HepG2 (cell line): Measurements from ENCODE around the gene HOXD9. TPM values are rescaled to one million over a fixed set of nuclear protein-coding genes. Genes with fewer than 3 reads are reported as not detected.
A peak's percentile ranks its signal among the peaks of the same experiment; 100 is the strongest.

Experiments used
- CBX2 ChIP-seq, 2 experiments: fragments of 200-600 bp in 1 of 2; sonication (generic); formaldehyde crosslinking in 1 of 2; IDR thresholded peaks; 2 replicates each; pipeline versions ENCODE4 v1.7.0 to v1.8.1; 2018 to 2022; ENCODE audit warnings: low read depth in 2 of 2, low read length in 1 of 2, mild to moderate bottlenecking in 1 of 2, missing genetic modification reagents in 1 of 2
- EED ChIP-seq: sonication (generic); formaldehyde crosslinking; IDR thresholded peaks from 2 replicates; pipeline ENCODE4 v1.5.0; 2020; ENCODE audit warnings: mild to moderate bottlenecking, missing genetic modification reagents
- FOXP1 ChIP-seq, 2 experiments: fragments of 450-650 bp in 1 of 2; IDR thresholded peaks; 2 replicates each; pipeline ENCODE4 v1.6.1; 2017 to 2018; ENCODE audit warnings: antibody characterized with exemption in 1 of 2
- GPN1 ChIP-seq: sonication (generic); formaldehyde crosslinking; IDR thresholded peaks from 2 replicates; pipeline ENCODE4 v1.5.1; 2020; ENCODE audit warnings: missing genetic modification reagents, borderline replicate concordance
- HNF4A ChIP-seq: sonication (generic); formaldehyde crosslinking; IDR thresholded peaks from 2 replicates; pipeline ENCODE4 v1.4.0; 2020; ENCODE audit warnings: missing genetic modification reagents
- KLF11 ChIP-seq: IDR thresholded peaks from 2 replicates; pipeline ENCODE4 v1.6.1; 2016; ENCODE audit warnings: missing compliant biosample characterization
- NR2F2 ChIP-seq: IDR thresholded peaks from 2 replicates; pipeline ENCODE4 v1.6.1; 2012; ENCODE audit warnings: low read depth, inconsistent platforms, borderline replicate concordance
- RAD51 ChIP-seq: fragments of 450-650 bp; IDR thresholded peaks from 2 replicates; pipeline ENCODE4 v1.6.1; 2016; ENCODE audit warnings: borderline replicate concordance
- REPIN1 ChIP-seq: sonication (generic); formaldehyde crosslinking; IDR thresholded peaks from 2 replicates; pipeline ENCODE4 v1.8.0; 2022; ENCODE audit warnings: missing genetic modification reagents, low read depth, mild to moderate bottlenecking, borderline replicate concordance
- SALL1 ChIP-seq: sonication (generic); formaldehyde crosslinking; IDR thresholded peaks from 2 replicates; pipeline ENCODE4 v1.8.0; 2022; ENCODE audit warnings: mild to moderate bottlenecking, missing genetic modification reagents
- ZNF17 ChIP-seq: sonication (generic); formaldehyde crosslinking; IDR thresholded peaks from 2 replicates; pipeline ENCODE4 v1.5.0; 2020; ENCODE audit warnings: mild to moderate bottlenecking, missing genetic modification reagents
- ZNF333 ChIP-seq: sonication (generic); formaldehyde crosslinking; IDR thresholded peaks from 2 replicates; pipeline ENCODE4 v1.4.0; 2020; ENCODE audit warnings: mild to moderate bottlenecking, missing genetic modification reagents, borderline replicate concordance
- ZNF772 ChIP-seq: sonication (generic); formaldehyde crosslinking; IDR thresholded peaks from 2 replicates; pipeline ENCODE4 v1.5.0; 2020; ENCODE audit warnings: mild to moderate bottlenecking, missing genetic modification reagents
- polyA plus RNA-seq, 8 experiments: library from polyadenylated mRNA; depleted of rRNA in 3 of 8; stranded (reverse) in 7 of 8; unstranded in 1 of 8; fragments of >200 nt; fragmentation: Illumina TruSeq in 4 of 8; extraction: Trizol in 4 of 8; gene quantifications; 2 replicates each; pipeline versions ENCODE4 v1.2.1 to v1.2.3, GENCODE V29; 2011 to 2016; ENCODE audit warnings: low read depth in 4 of 8, missing spikeins in 1 of 8, mixed read lengths in 1 of 8; ENCODE audit not compliant: insufficient read depth in 1 of 8
- total RNA-seq, 5 experiments: library from RNA; depleted of rRNA; stranded (reverse); fragments of >200 nt; fragmentation: Illumina TruSeq; extraction: Trizol; gene quantifications; 2 replicates each; pipeline ENCODE4 v1.2.3, GENCODE V29; 2016; ENCODE audit warnings: low read depth in 1 of 5
- TF ChIP-seq, protein P1 (sequence below): fragments of 450-650 bp; IDR thresholded peaks from 2 replicates; pipeline ENCODE4 v1.6.1; 2017; ENCODE audit warnings: mild to moderate bottlenecking
- TF ChIP-seq, protein P2 (sequence below): sonication (generic); formaldehyde crosslinking; IDR thresholded peaks from 2 replicates; pipeline ENCODE4 v1.5.0; 2020; ENCODE audit warnings: mild to moderate bottlenecking, missing genetic modification reagents, moderate library complexity
- TF ChIP-seq, protein P3 (sequence below): sonication (generic); formaldehyde crosslinking; IDR thresholded peaks from 2 replicates; pipeline ENCODE4 v1.5.0; 2020; ENCODE audit warnings: missing genetic modification reagents, mild to moderate bottlenecking, borderline replicate concordance
- TF ChIP-seq, protein P4 (sequence below): sonication (generic); formaldehyde crosslinking; IDR thresholded peaks from 2 replicates; pipeline ENCODE4; 2020; ENCODE audit warnings: missing genetic modification reagents, mild to moderate bottlenecking, borderline replicate concordance
- TF ChIP-seq, protein P5 (sequence below): sonication (generic); formaldehyde crosslinking; IDR thresholded peaks from 2 replicates; pipeline ENCODE4 v1.4.0; 2020; ENCODE audit warnings: missing genetic modification reagents, mild to moderate bottlenecking, borderline replicate concordance

The HOXD9 gene
- total and polyA plus RNA-seq, 2 of the 13 experiments (the other 11 are each of a cell fraction or from before 2014, with no cell fraction given), result not detected

DNA sequence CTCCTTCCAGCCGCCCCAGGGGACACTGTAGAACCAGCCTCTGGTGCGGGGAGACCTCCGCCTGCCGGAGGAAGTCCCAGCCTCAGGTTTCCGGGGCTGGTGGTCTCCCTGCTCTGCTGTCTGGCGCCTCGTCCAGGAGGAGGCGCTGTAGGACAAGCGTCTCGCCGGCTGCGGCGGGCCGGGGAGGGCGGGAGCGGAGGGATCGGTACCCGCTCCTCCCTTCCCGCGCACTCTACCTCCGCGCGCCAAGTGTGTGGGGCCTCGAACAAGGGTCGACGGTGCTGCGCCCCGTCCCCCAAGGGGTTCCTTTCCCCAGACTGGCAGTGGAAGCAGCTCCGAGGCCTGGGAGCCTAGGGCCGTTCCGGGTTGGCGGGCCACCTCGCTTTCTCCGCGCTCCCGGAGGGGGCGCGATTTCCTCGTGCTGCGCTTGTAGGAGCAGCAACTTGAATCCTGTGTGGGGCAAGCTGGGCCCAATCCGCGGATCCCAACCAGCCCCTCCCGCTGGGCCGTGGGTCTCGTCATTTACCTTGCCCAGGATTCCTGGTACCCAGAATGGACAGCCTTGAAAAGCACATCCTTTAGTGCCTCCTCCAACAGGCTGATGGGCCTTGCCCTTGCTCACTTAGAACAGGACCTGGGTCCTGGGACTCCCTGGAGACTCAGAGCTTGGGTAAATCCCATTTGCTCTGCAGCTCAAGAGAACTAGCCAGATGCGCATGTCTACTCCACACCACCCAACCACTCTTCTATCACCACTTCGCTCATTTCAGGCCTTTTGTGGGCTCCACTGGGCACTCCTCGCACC, 18.2 kb downstream of the HOXD9 start (continued):
- TF ChIP-seq, protein P1, sequence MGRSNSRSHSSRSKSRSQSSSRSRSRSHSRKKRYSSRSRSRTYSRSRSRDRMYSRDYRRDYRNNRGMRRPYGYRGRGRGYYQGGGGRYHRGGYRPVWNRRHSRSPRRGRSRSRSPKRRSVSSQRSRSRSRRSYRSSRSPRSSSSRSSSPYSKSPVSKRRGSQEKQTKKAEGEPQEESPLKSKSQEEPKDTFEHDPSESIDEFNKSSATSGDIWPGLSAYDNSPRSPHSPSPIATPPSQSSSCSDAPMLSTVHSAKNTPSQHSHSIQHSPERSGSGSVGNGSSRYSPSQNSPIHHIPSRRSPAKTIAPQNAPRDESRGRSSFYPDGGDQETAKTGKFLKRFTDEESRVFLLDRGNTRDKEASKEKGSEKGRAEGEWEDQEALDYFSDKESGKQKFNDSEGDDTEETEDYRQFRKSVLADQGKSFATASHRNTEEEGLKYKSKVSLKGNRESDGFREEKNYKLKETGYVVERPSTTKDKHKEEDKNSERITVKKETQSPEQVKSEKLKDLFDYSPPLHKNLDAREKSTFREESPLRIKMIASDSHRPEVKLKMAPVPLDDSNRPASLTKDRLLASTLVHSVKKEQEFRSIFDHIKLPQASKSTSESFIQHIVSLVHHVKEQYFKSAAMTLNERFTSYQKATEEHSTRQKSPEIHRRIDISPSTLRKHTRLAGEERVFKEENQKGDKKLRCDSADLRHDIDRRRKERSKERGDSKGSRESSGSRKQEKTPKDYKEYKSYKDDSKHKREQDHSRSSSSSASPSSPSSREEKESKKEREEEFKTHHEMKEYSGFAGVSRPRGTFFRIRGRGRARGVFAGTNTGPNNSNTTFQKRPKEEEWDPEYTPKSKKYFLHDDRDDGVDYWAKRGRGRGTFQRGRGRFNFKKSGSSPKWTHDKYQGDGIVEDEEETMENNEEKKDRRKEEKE, result no peak
- no peak for TF ChIP-seq ZNF17
- no peak for TF ChIP-seq CBX2 (IDR thresholded peaks at IDR 0.05; ENCODE audit: low read depth, low read length)
- TF ChIP-seq CBX2 (CRISPR knock-in tag; IDR thresholded peaks at IDR 0.05; ENCODE audit: low read depth), result peak; percentile 80; the same call in 1 of the 2 replicates
- TF ChIP-seq, protein P2, sequence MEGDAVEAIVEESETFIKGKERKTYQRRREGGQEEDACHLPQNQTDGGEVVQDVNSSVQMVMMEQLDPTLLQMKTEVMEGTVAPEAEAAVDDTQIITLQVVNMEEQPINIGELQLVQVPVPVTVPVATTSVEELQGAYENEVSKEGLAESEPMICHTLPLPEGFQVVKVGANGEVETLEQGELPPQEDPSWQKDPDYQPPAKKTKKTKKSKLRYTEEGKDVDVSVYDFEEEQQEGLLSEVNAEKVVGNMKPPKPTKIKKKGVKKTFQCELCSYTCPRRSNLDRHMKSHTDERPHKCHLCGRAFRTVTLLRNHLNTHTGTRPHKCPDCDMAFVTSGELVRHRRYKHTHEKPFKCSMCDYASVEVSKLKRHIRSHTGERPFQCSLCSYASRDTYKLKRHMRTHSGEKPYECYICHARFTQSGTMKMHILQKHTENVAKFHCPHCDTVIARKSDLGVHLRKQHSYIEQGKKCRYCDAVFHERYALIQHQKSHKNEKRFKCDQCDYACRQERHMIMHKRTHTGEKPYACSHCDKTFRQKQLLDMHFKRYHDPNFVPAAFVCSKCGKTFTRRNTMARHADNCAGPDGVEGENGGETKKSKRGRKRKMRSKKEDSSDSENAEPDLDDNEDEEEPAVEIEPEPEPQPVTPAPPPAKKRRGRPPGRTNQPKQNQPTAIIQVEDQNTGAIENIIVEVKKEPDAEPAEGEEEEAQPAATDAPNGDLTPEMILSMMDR, result peak; percentile 99
- TF ChIP-seq EED (CRISPR knock-in tag), result peak; percentile 97
- peak; percentile 72 for TF ChIP-seq SALL1 (CRISPR knock-in tag)
- TF ChIP-seq, protein P3, sequence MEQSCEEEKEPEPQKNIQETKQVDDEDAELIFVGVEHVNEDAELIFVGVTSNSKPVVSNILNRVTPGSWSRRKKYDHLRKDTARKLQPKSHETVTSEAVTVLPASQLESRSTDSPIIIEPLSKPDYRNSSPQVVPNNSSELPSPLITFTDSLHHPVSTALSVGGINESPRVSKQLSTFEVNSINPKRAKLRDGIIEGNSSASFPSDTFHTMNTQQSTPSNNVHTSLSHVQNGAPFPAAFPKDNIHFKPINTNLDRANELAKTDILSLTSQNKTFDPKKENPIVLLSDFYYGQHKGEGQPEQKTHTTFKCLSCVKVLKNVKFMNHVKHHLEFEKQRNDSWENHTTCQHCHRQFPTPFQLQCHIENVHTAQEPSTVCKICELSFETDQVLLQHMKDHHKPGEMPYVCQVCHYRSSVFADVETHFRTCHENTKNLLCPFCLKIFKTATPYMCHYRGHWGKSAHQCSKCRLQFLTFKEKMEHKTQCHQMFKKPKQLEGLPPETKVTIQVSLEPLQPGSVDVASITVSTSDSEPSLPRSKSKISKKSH (CRISPR knock-in tag), result peak; percentile 67
- no peak for TF ChIP-seq NR2F2
- TF ChIP-seq RAD51, result no peak
- TF ChIP-seq ZNF333 (CRISPR knock-in tag), result no peak
- 0 out of 2 replicates have a peak, but pooled peaks have one; percentile 48 for TF ChIP-seq KLF11 (CRISPR knock-in tag)
- TF ChIP-seq REPIN1 (CRISPR knock-in tag), result peak; percentile 93
- TF ChIP-seq, protein P4, sequence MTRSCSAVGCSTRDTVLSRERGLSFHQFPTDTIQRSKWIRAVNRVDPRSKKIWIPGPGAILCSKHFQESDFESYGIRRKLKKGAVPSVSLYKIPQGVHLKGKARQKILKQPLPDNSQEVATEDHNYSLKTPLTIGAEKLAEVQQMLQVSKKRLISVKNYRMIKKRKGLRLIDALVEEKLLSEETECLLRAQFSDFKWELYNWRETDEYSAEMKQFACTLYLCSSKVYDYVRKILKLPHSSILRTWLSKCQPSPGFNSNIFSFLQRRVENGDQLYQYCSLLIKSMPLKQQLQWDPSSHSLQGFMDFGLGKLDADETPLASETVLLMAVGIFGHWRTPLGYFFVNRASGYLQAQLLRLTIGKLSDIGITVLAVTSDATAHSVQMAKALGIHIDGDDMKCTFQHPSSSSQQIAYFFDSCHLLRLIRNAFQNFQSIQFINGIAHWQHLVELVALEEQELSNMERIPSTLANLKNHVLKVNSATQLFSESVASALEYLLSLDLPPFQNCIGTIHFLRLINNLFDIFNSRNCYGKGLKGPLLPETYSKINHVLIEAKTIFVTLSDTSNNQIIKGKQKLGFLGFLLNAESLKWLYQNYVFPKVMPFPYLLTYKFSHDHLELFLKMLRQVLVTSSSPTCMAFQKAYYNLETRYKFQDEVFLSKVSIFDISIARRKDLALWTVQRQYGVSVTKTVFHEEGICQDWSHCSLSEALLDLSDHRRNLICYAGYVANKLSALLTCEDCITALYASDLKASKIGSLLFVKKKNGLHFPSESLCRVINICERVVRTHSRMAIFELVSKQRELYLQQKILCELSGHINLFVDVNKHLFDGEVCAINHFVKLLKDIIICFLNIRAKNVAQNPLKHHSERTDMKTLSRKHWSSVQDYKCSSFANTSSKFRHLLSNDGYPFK (CRISPR knock-in tag), result peak; percentile 74; the same call in 1 of the 2 replicates
- TF ChIP-seq, protein P5, sequence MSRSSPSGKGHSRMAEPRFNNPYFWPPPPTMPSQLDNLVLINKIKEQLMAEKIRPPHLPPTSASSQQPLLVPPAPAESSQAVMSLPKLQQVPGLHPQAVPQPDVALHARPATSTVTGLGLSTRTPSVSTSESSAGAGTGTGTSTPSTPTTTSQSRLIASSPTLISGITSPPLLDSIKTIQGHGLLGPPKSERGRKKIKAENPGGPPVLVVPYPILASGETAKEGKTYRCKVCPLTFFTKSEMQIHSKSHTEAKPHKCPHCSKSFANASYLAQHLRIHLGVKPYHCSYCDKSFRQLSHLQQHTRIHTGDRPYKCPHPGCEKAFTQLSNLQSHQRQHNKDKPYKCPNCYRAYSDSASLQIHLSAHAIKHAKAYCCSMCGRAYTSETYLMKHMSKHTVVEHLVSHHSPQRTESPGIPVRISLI (CRISPR knock-in tag), result no peak
- no peak for TF ChIP-seq HNF4A
- no peak for TF ChIP-seq FOXP1 (IDR thresholded peaks at IDR 0.05)
- TF ChIP-seq FOXP1 (CRISPR knock-in tag; IDR thresholded peaks at IDR 0.05), result no peak
- peak; percentile 93 for TF ChIP-seq ZNF772 (CRISPR knock-in tag)
- no peak for TF ChIP-seq GPN1 (CRISPR knock-in tag)
